Measurements from ENCODE around the gene PVR.
"Not testable (repeated sequence)": the region's sequence is repeated elsewhere in the genome, so short reads cannot be mapped to it uniquely, and the experiment has no call there.

The PVR gene

GRCh38 chr19:44645407-44646048 is 1.8 kb downstream of the PVR start:
- DNase-seq (ENCODE audit: low read depth) = no peak

GRCh38 chr19:44646049-44646416 is 2.3 kb downstream of the PVR start:
- no peak for DNase-seq (ENCODE audit: low read depth)

GRCh38 chr19:44647144-44647543 is 3.4 kb downstream of the PVR start:
- DNase-seq (ENCODE audit: low read depth) = no peak

GRCh38 chr19:44648631-44649251 is 5.0 kb downstream of the PVR start:
- DNase-seq (ENCODE audit: low read depth) = peak; percentile 82

GRCh38 chr19:44649578-44650145 is 6.0 kb downstream of the PVR start:
- DNase-seq (ENCODE audit: low read depth) = no peak

- DNase-seq (ENCODE audit: low read depth) = no peak
These were observed 9.6 kb downstream of the PVR start for GRCh38 chr19:44653343-44653742.

GRCh38 chr19:44653977-44654774 is 10.5 kb downstream of the PVR start:
- peak; percentile 56 for DNase-seq (ENCODE audit: low read depth)

- peak; percentile 68 for DNase-seq (ENCODE audit: low read depth)
These were observed 13.7 kb downstream of the PVR start for GRCh38 chr19:44657211-44657921.

- no peak for DNase-seq (ENCODE audit: low read depth)
These were observed 14.5 kb downstream of the PVR start for GRCh38 chr19:44658069-44658733.

GRCh38 chr19:44660081-44660480 is 16.4 kb downstream of the PVR start:
- no peak for DNase-seq (ENCODE audit: low read depth)

GRCh38 chr19:44661205-44661604 is 17.5 kb downstream of the PVR start:
- no peak for DNase-seq (ENCODE audit: low read depth)

GRCh38 chr19:44661904-44662303 is 18.2 kb downstream of the PVR start:
- no peak for DNase-seq (ENCODE audit: low read depth)

GRCh38 chr19:44662691-44663385 is 19.1 kb downstream of the PVR start:
- peak; percentile 43 for DNase-seq (ENCODE audit: low read depth)

GRCh38 chr19:44663996-44664395 is 20.3 kb downstream of the PVR start:
- DNase-seq (ENCODE audit: low read depth) = no peak

- DNase-seq (ENCODE audit: low read depth) = no peak
These were observed 21.3 kb downstream of the PVR start for GRCh38 chr19:44664976-44665375.

- DNase-seq (ENCODE audit: low read depth) = no peak
These were observed 23.3 kb downstream of the PVR start for GRCh38 chr19:44666852-44667556.

GRCh38 chr19:44668985-44669764 is 25.5 kb downstream of the PVR start:
- no peak for DNase-seq (ENCODE audit: low read depth)

- not testable (repeated sequence) for DNase-seq (ENCODE audit: low read depth)
These were observed 26.3 kb downstream of the PVR start for GRCh38 chr19:44670027-44670426.

GRCh38 chr19:44671400-44671799 is 27.7 kb downstream of the PVR start, which contains the start of gene CEACAM19:
CEACAM19 (plus strand) TSS chr19:44671482; CDS start chr19:44671932, 450 bp downstream.
- no peak for DNase-seq (ENCODE audit: low read depth)
